ENCODE results near the gene OLA1.

Gene OLA1

GRCh38 chr2:174062934-174063333, 185.4 kb downstream of the OLA1 start:
- POLR2A ChIA-PET = no interaction called here
- CTCF ChIA-PET = no interaction called here
- 98% methylated on average over 7 of the region's 7 CpGs for whole genome bisulfite sequencing (ENCODE audit: insufficient coverage)

GRCh38 chr2:174059884-174060244, 188.5 kb downstream of the OLA1 start:
- Histone ChIP-seq H3K9me3 (ENCODE audit: control extremely low read depth in 1 of 5, control insufficient read depth in 4 of 5, insufficient read depth in 2 of 5, low read depth in 1 of 5, low read length in 4 of 5) (peaks cover 0 to 6% (median 5%) of the 10 kb centered on the region in 5 experiments), H3K27me3 (replicated peaks in 2 of 5; ENCODE audit: control insufficient read depth in 4 of 5, insufficient read depth in 5 of 5, low read length in 4 of 5) (no peaks in the 10 kb centered on the region), H3K36me3 (ENCODE audit: control insufficient read depth in 4 of 4, insufficient read depth in 4 of 4, low read length in 3 of 4) (no peaks in the 10 kb centered on the region), H3K4me1 (ENCODE audit: control extremely low read depth in 1 of 4, control insufficient read depth in 4 of 4, insufficient read depth in 4 of 4, low read length in 3 of 4) (peaks cover 5 to 16% (median 13%) of the 10 kb centered on the region in 4 experiments), H3K27ac (ENCODE audit: insufficient read depth in 1 of 2, low read depth in 1 of 2, low read length in 2 of 2, poor library complexity in 1 of 2, severe bottlenecking in 2 of 2) (no peak overlapping the region), H3K4me3 (ENCODE audit: control insufficient read depth in 1 of 7, extremely low read depth in 1 of 7, insufficient read depth in 4 of 7, low read depth in 2 of 7, low read length in 6 of 7) (peak overlapping the region in 1 of 7 experiments; percentile 23)
- WGBS (ENCODE audit: insufficient coverage) = 100% methylated on average over 2 of the region's 3 CpGs
- ChIA-PET POLR2A (no interaction called here), CTCF (interaction anchor here (1.0 to 2.4 kb wide), 2 partner anchors 16 to 18 kb away, joined by 3 to 7 read pairs; no protein-coding TSS in a partner anchor)
- DNase-seq = no peak

More at GRCh38 chr2:174062934-174063333, 185.4 kb downstream of the OLA1 start:
- Histone ChIP-seq H3K36me3 (ENCODE audit: control insufficient read depth in 4 of 4, insufficient read depth in 4 of 4, low read length in 3 of 4) (no peaks in the 10 kb centered on the region), H3K9me3 (ENCODE audit: control extremely low read depth in 1 of 5, control insufficient read depth in 4 of 5, insufficient read depth in 2 of 5, low read depth in 1 of 5, low read length in 4 of 5) (peaks cover 0 to 6% (median 5%) of the 10 kb centered on the region in 5 experiments), H3K27me3 (replicated peaks in 2 of 5; ENCODE audit: control insufficient read depth in 4 of 5, insufficient read depth in 5 of 5, low read length in 4 of 5) (no peaks in the 10 kb centered on the region), H3K4me1 (ENCODE audit: control extremely low read depth in 1 of 4, control insufficient read depth in 4 of 4, insufficient read depth in 4 of 4, low read length in 3 of 4) (peaks cover 5 to 16% (median 13%) of the 10 kb centered on the region in 4 experiments), H3K4me3 (ENCODE audit: control insufficient read depth in 1 of 7, extremely low read depth in 1 of 7, insufficient read depth in 4 of 7, low read depth in 2 of 7, low read length in 6 of 7) (no peak overlapping the region), H3K27ac (ENCODE audit: insufficient read depth in 1 of 2, low read depth in 1 of 2, low read length in 2 of 2, poor library complexity in 1 of 2, severe bottlenecking in 2 of 2) (no peak overlapping the region)
- DNase-seq = no peak

- DNase-seq = peak; percentile 95 to 99 (median 98)
- 13% methylated on average over 5 of the region's 6 CpGs for WGBS (ENCODE audit: insufficient coverage)
- POLR2A ChIA-PET = no interaction called here
Observed at GRCh38 chr2:174059178-174059883, 189.0 kb downstream of the OLA1 start.

GRCh38 chr2:174058456-174058855, 189.9 kb downstream of the OLA1 start:
- Histone ChIP-seq H3K27me3 (replicated peaks in 2 of 5; ENCODE audit: control insufficient read depth in 4 of 5, insufficient read depth in 5 of 5, low read length in 4 of 5) (no peaks in the 10 kb centered on the region), H3K4me3 (ENCODE audit: control insufficient read depth in 1 of 7, extremely low read depth in 1 of 7, insufficient read depth in 4 of 7, low read depth in 2 of 7, low read length in 6 of 7) (no peak overlapping the region), H3K36me3 (ENCODE audit: control insufficient read depth in 4 of 4, insufficient read depth in 4 of 4, low read length in 3 of 4) (no peaks in the 10 kb centered on the region), H3K4me1 (ENCODE audit: control extremely low read depth in 1 of 4, control insufficient read depth in 4 of 4, insufficient read depth in 4 of 4, low read length in 3 of 4) (peaks cover 5 to 20% (median 13%) of the 10 kb centered on the region in 4 experiments), H3K9me3 (ENCODE audit: control extremely low read depth in 1 of 5, control insufficient read depth in 4 of 5, insufficient read depth in 2 of 5, low read depth in 1 of 5, low read length in 4 of 5) (peaks cover 0 to 6% (median 5%) of the 10 kb centered on the region in 5 experiments), H3K27ac (ENCODE audit: insufficient read depth in 1 of 2, low read depth in 1 of 2, low read length in 2 of 2, poor library complexity in 1 of 2, severe bottlenecking in 2 of 2) (no peak overlapping the region)
- ChIA-PET POLR2A (no interaction called here), CTCF (interaction anchor here (1.3 to 1.8 kb wide), 2 partner anchors 11 to 18 kb away, joined by 5 read pairs; no protein-coding TSS in a partner anchor)
- no peak for DNase-seq
- no CpG with 5 or more reads among the region's 1 CpG for WGBS (ENCODE audit: insufficient coverage)

More at GRCh38 chr2:174059178-174059883, 189.0 kb downstream of the OLA1 start:
- Histone ChIP-seq H3K4me3 (ENCODE audit: control insufficient read depth in 1 of 7, extremely low read depth in 1 of 7, insufficient read depth in 4 of 7, low read depth in 2 of 7, low read length in 6 of 7) (peak overlapping the region in 1 of 7 experiments; percentile 54), H3K9me3 (ENCODE audit: control extremely low read depth in 1 of 5, control insufficient read depth in 4 of 5, insufficient read depth in 2 of 5, low read depth in 1 of 5, low read length in 4 of 5) (peaks cover 0 to 6% (median 5%) of the 10 kb centered on the region in 5 experiments), H3K27ac (ENCODE audit: insufficient read depth in 1 of 2, low read depth in 1 of 2, low read length in 2 of 2, poor library complexity in 1 of 2, severe bottlenecking in 2 of 2) (peak overlapping the region in 1 of 2 experiments; percentile 35), H3K4me1 (ENCODE audit: control extremely low read depth in 1 of 4, control insufficient read depth in 4 of 4, insufficient read depth in 4 of 4, low read length in 3 of 4) (peaks cover 5 to 16% (median 13%) of the 10 kb centered on the region in 4 experiments), H3K36me3 (ENCODE audit: control insufficient read depth in 4 of 4, insufficient read depth in 4 of 4, low read length in 3 of 4) (no peaks in the 10 kb centered on the region), H3K27me3 (replicated peaks in 2 of 5; ENCODE audit: control insufficient read depth in 4 of 5, insufficient read depth in 5 of 5, low read length in 4 of 5) (no peaks in the 10 kb centered on the region)
- CTCF ChIA-PET = interaction anchor here (1.3 to 2.4 kb wide), 2 partner anchors 19 kb away, joined by 5 to 7 read pairs; no protein-coding TSS in a partner anchor

GRCh38 chr2:174058026-174058425, 190.3 kb downstream of the OLA1 start:
- Histone ChIP-seq H3K4me1 (ENCODE audit: control extremely low read depth in 1 of 4, control insufficient read depth in 4 of 4, insufficient read depth in 4 of 4, low read length in 3 of 4) (peaks cover 5 to 20% (median 13%) of the 10 kb centered on the region in 4 experiments), H3K4me3 (ENCODE audit: control insufficient read depth in 1 of 7, extremely low read depth in 1 of 7, insufficient read depth in 4 of 7, low read depth in 2 of 7, low read length in 6 of 7) (no peak overlapping the region), H3K27ac (ENCODE audit: insufficient read depth in 1 of 2, low read depth in 1 of 2, low read length in 2 of 2, poor library complexity in 1 of 2, severe bottlenecking in 2 of 2) (no peak overlapping the region), H3K36me3 (ENCODE audit: control insufficient read depth in 4 of 4, insufficient read depth in 4 of 4, low read length in 3 of 4) (no peaks in the 10 kb centered on the region), H3K27me3 (replicated peaks in 2 of 5; ENCODE audit: control insufficient read depth in 4 of 5, insufficient read depth in 5 of 5, low read length in 4 of 5) (no peaks in the 10 kb centered on the region), H3K9me3 (ENCODE audit: control extremely low read depth in 1 of 5, control insufficient read depth in 4 of 5, insufficient read depth in 2 of 5, low read depth in 1 of 5, low read length in 4 of 5) (peaks cover 0 to 6% (median 5%) of the 10 kb centered on the region in 5 experiments)
- CTCF ChIA-PET = interaction anchor here (1.8 kb wide), 1 partner anchor 10 kb away, joined by 5 read pairs; no protein-coding TSS in a partner anchor
- no peak for DNase-seq
- 90% methylated on average over 2 of the region's 2 CpGs for WGBS (ENCODE audit: insufficient coverage)
- POLR2A ChIA-PET = no interaction called here

GRCh38 chr2:174054926-174055325, 193.4 kb downstream of the OLA1 start:
- 97% methylated on average over 4 of the region's 8 CpGs for WGBS (ENCODE audit: insufficient coverage)
- ChIA-PET POLR2A (no interaction called here), CTCF (interaction anchor here (1.0 to 1.8 kb wide), 2 partner anchors 11 to 14 kb away, joined by 3 read pairs; no protein-coding TSS in a partner anchor)
- peaks cover 5 to 15% (median 9%) of the 10 kb centered on the region in 4 experiments for H3K4me1 ChIP-seq (ENCODE audit: control extremely low read depth in 1 of 4, control insufficient read depth in 4 of 4, insufficient read depth in 4 of 4, low read length in 3 of 4)
- no peaks in the 10 kb centered on the region for H3K36me3 ChIP-seq (ENCODE audit: control insufficient read depth in 4 of 4, insufficient read depth in 4 of 4, low read length in 3 of 4)
- peaks cover 0 to 6% (median 5%) of the 10 kb centered on the region in 5 experiments for H3K9me3 ChIP-seq (ENCODE audit: control extremely low read depth in 1 of 5, control insufficient read depth in 4 of 5, insufficient read depth in 2 of 5, low read depth in 1 of 5, low read length in 4 of 5)
- no peak overlapping the region for H3K27ac ChIP-seq (ENCODE audit: insufficient read depth in 1 of 2, low read depth in 1 of 2, low read length in 2 of 2, poor library complexity in 1 of 2, severe bottlenecking in 2 of 2)
- no peak overlapping the region for H3K4me3 ChIP-seq (ENCODE audit: control insufficient read depth in 1 of 7, extremely low read depth in 1 of 7, insufficient read depth in 4 of 7, low read depth in 2 of 7, low read length in 6 of 7)
- no peak for DNase-seq
- no peaks in the 10 kb centered on the region for H3K27me3 ChIP-seq (replicated peaks in 2 of 5; ENCODE audit: control insufficient read depth in 4 of 5, insufficient read depth in 5 of 5, low read length in 4 of 5)

All from common myeloid progenitor, CD34-positive (primary cell).